Smooth muscle cell (in vitro differentiated cells): ENCODE data around the gene TLE5. TPM values are rescaled to one million over a fixed set of nuclear protein-coding genes. Genes with fewer than 3 reads are reported as not detected.
"Not testable (repeated sequence)": the region's sequence is repeated elsewhere in the genome, so short reads cannot be mapped to it uniquely, and the experiment has no call there.

Source experiments
- DNase-seq: peaks from one replicate; lab custom pipeline; 2025; ENCODE audit not compliant: unreplicated experiment; lab: John Stamatoyannopoulos, UW
- H2AFZ ChIP-seq: fragments of 200-600 bp; sonication (generic); 2 replicates; pipeline ENCODE4 v1.6.0; 2016; ENCODE audit warnings: antibody characterized with exemption, low read depth, mild to moderate bottlenecking
- H3F3A ChIP-seq: fragments of 200-600 bp; sonication (generic); 2 replicates; pipeline ENCODE4 v1.6.0; 2017; ENCODE audit warnings: antibody characterized with exemption, low read depth
- H3K27ac ChIP-seq: fragments of 200-600 bp; sonication (generic); 2 replicates; pipeline ENCODE4 v1.5.1; 2016; ENCODE audit warnings: low read depth, mild to moderate bottlenecking
- H3K27me3 ChIP-seq: fragments of 200-600 bp; sonication (generic); 2 replicates; pipeline ENCODE4 v1.6.1; 2016; ENCODE audit warnings: low read depth, mild to moderate bottlenecking
- H3K36me3 ChIP-seq: fragments of 200-600 bp; sonication (generic); 2 replicates; pipeline ENCODE4 v1.5.1; 2016; ENCODE audit warnings: low read depth
- H3K4me1 ChIP-seq: fragments of 200-600 bp; sonication (generic); 2 replicates; pipeline ENCODE4 v1.5.1; 2016; ENCODE audit warnings: low read depth
- H3K4me2 ChIP-seq: fragments of 200-600 bp; sonication (generic); 2 replicates; pipeline ENCODE4 v1.6.0; 2016; ENCODE audit warnings: mild to moderate bottlenecking
- H3K4me3 ChIP-seq: fragments of 200-600 bp; sonication (generic); 2 replicates; pipeline ENCODE4 v1.5.1; 2016; ENCODE audit warnings: mild to moderate bottlenecking
- H3K79me2 ChIP-seq: fragments of 200-600 bp; sonication (generic); 2 replicates; pipeline ENCODE4 v1.6.0; 2016; ENCODE audit warnings: low read depth, mild to moderate bottlenecking
- H3K9ac ChIP-seq: fragments of 200-600 bp; sonication (generic); 2 replicates; pipeline ENCODE4 v1.6.0; 2016; ENCODE audit warnings: low read depth
- H3K9me3 ChIP-seq: fragments of 200-600 bp; sonication (generic); replicated peaks from 2 replicates; pipeline ENCODE4 v1.5.1; 2016; ENCODE audit warnings: low read depth
- H4K20me1 ChIP-seq: fragments of 200-600 bp; sonication (generic); 2 replicates; pipeline ENCODE4 v1.6.0; 2016; ENCODE audit warnings: low read depth
- CTCF ChIP-seq: fragments of 200-600 bp; sonication (generic); IDR thresholded peaks from 2 replicates; pipeline ENCODE4 v1.5.1; 2017; ENCODE audit warnings: borderline replicate concordance, mild to moderate bottlenecking, antibody characterized with exemption; ENCODE audit not compliant: insufficient read depth, poor library complexity, severe bottlenecking
- WGBS: methylation state at CpG from one replicate; pipeline ENCODE4 v1.1.7; 2016; ENCODE audit warnings: low lambda C conversion rate; 5-methylcytosine and 5-hydroxymethylcytosine counted together
- polyA plus RNA-seq: library from polyadenylated mRNA; unstranded; fragments of >200 nt; fragmentation: Nextera tagmentation; extraction: Ambion mirVana; gene quantifications from 2 replicates; pipeline ENCODE4 v1.2.1, GENCODE V29; 2016
- total RNA-seq: library from RNA; depleted of rRNA; stranded (reverse); fragments of >200 nt; gene quantifications from 2 replicates; pipeline ENCODE4 v1.2.3, GENCODE V29; 2014

Gene TLE5
- total and polyA plus RNA-seq, 2 experiments from 2014 or later: 146 to 274 TPM

- 81% methylated on average over 17 of the region's 17 CpGs for WGBS
- no peak overlapping the region for H3K4me2 ChIP-seq
- H2AFZ ChIP-seq: no peak overlapping the region
- no peaks in the 10 kb centered on the region for H3K9me3 ChIP-seq
- H3K27ac ChIP-seq: no peak overlapping the region
- no peak for DNase-seq
- no peak overlapping the region for H3K4me3 ChIP-seq
- H3K36me3 ChIP-seq: no peaks in the 10 kb centered on the region
- H3F3A ChIP-seq: peaks cover 19% of the 10 kb centered on the region
- no peaks in the 10 kb centered on the region for H3K79me2 ChIP-seq
- no peaks in the 10 kb centered on the region for H3K27me3 ChIP-seq
- peaks cover 10% of the 10 kb centered on the region for H3K4me1 ChIP-seq
- H3K9ac ChIP-seq: no peak overlapping the region
- no peaks in the 10 kb centered on the region for H4K20me1 ChIP-seq
- no peak for TF ChIP-seq CTCF
These were observed 22.6 kb downstream of the TLE5 start for GRCh38 chr19:3039641-3040077.

DNA sequence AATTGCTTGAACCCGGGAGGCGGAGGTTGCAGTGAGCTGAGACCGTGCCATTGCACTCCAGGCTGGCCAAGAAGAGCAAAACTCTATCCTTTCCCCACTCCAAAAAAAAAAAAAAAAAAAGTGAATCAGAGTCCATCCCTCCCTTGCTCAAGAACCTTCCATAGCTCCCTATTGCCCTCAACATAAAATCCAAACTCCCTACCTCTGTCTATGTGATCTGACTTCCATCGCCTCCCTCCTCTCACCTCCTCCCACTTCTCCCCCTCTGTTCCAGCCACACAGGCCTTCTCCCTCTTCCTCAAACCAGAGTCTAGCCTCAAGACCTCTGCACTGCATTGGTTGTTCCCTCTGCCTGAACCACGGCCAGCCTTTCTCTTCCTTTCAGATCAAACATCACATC, 23.2 kb downstream of the TLE5 start:
- no peak overlapping the region for H3K4me3 ChIP-seq
- no peak for DNase-seq
- no peaks in the 10 kb centered on the region for H3K36me3 ChIP-seq
- H4K20me1 ChIP-seq: no peaks in the 10 kb centered on the region
- WGBS: 93% methylated on average over 5 of the region's 5 CpGs
- no peaks in the 10 kb centered on the region for H3K27me3 ChIP-seq
- no peak overlapping the region for H3K4me2 ChIP-seq
- peaks cover 20% of the 10 kb centered on the region for H3F3A ChIP-seq
- H3K9ac ChIP-seq: no peak overlapping the region
- no peak overlapping the region for H2AFZ ChIP-seq
- no peak for TF ChIP-seq CTCF
- peaks cover 12% of the 10 kb centered on the region for H3K4me1 ChIP-seq
- no peaks in the 10 kb centered on the region for H3K9me3 ChIP-seq
- H3K27ac ChIP-seq: no peak overlapping the region
- H3K79me2 ChIP-seq: no peaks in the 10 kb centered on the region

- Histone ChIP-seq H3K9me3 (no peaks in the 10 kb centered on the region), H3K79me2 (no peaks in the 10 kb centered on the region), H3K4me3 (no peak overlapping the region), H3K9ac (no peak overlapping the region), H3K27me3 (no peaks in the 10 kb centered on the region), H3K4me1 (peaks cover 12% of the 10 kb centered on the region), H4K20me1 (no peaks in the 10 kb centered on the region), H3K4me2 (no peak overlapping the region), H3K36me3 (no peaks in the 10 kb centered on the region), H3F3A (peaks cover 20% of the 10 kb centered on the region), H3K27ac (no peak overlapping the region), H2AFZ (no peak overlapping the region)
- WGBS: 88% methylated on average over 5 of the region's 5 CpGs
- TF ChIP-seq CTCF: no peak
- DNase-seq: no peak
These were observed 24.1 kb downstream of the TLE5 start for GRCh38 chr19:3038214-3038613.

- H3K4me2 ChIP-seq: peak overlapping the region; percentile 95
- peaks cover 20% of the 10 kb centered on the region for H3F3A ChIP-seq
- H3K9me3 ChIP-seq, H3K9ac ChIP-seq, H3K27me3 ChIP-seq, H3K27ac ChIP-seq, H2AFZ ChIP-seq, H3K79me2 ChIP-seq, H4K20me1 ChIP-seq, H3K36me3 ChIP-seq, DNase-seq: not testable (repeated sequence)
- 68% methylated on average over 14 of the region's 14 CpGs for WGBS
- H3K4me3 ChIP-seq: peak overlapping the region; percentile 62
- H3K4me1 ChIP-seq: peaks cover 12% of the 10 kb centered on the region
These were observed 25.2 kb downstream of the TLE5 start for GRCh38 chr19:3036977-3037544.
